ENCODE measurements around the gene FERMT3.

DNA sequence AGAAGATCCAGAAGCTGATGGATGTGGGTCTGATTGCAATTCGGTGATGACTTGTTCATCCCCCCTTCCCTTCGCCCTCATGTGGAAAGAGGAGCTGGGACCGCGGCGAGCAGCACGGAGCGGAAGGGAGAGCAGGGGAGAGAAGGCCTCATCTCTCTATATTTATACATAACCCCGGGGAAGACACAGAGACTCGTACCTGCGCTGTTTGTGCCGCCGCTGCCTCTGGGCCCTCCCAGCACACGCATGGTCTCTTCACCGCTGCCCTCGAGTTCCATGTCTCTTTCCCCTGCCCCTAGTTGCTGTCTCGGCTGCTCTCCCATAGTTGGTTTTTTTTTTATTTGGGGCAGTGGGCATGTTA lies 2.5 kb upstream of the FERMT3 start:
- no peak for TF ChIP-seq POLR2A (IDR thresholded peaks at IDR 0.05)
- TF ChIP-seq, protein P1, sequence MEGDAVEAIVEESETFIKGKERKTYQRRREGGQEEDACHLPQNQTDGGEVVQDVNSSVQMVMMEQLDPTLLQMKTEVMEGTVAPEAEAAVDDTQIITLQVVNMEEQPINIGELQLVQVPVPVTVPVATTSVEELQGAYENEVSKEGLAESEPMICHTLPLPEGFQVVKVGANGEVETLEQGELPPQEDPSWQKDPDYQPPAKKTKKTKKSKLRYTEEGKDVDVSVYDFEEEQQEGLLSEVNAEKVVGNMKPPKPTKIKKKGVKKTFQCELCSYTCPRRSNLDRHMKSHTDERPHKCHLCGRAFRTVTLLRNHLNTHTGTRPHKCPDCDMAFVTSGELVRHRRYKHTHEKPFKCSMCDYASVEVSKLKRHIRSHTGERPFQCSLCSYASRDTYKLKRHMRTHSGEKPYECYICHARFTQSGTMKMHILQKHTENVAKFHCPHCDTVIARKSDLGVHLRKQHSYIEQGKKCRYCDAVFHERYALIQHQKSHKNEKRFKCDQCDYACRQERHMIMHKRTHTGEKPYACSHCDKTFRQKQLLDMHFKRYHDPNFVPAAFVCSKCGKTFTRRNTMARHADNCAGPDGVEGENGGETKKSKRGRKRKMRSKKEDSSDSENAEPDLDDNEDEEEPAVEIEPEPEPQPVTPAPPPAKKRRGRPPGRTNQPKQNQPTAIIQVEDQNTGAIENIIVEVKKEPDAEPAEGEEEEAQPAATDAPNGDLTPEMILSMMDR (IDR thresholded peaks at IDR 0.05 in 4 of 5, conservative IDR thresholded peaks at IDR 0.05 in 1 of 5) = no peak

Measured in gastrocnemius medialis (tissue), 4 donors.